B cell (primary cell): Measurements from ENCODE around the gene PURB. TPM values are rescaled to one million over a fixed set of nuclear protein-coding genes. Genes with fewer than 3 reads are reported as not detected.
A peak's percentile ranks its signal among the peaks of the same experiment; 100 is the strongest.

Experiments
- ATAC-seq: fragments of 200-7000 bp; cut with Tn5 transposase; one replicate; pipeline ENCODE4 v1.10.0; 2021; ENCODE audit warnings: low read depth, mild to moderate bottlenecking, moderate number of reproducible peaks, moderate library complexity
- CTCF ChIA-PET: fragments of 350-600 bp; sonication (Branson Sonifier 250); formaldehyde crosslinking; loops from one replicate; lab custom pipeline; 2021; ENCODE audit warnings: antibody characterized with exemption, inconsistent platforms; lab: Charles Lee
- POLR2A ChIA-PET: fragments of 350-600 bp; sonication (Branson Sonifier 250); formaldehyde crosslinking; loops from one replicate; lab custom pipeline; 2021; ENCODE audit warnings: antibody characterized with exemption; lab: Charles Lee
- DNase-seq: peaks from one replicate; pipeline ENCODE4 v3.0.0; 2013
- H2AFZ ChIP-seq: 2 replicates; pipeline ENCODE4 v1.6.1; 2012; ENCODE audit warnings: mild to moderate bottlenecking, low read depth, low read length; ENCODE audit not compliant: insufficient read depth, poor library complexity, severe bottlenecking
- H3K27ac ChIP-seq, 2 donors: 1 replicate in 1 of 2; 2 replicates in 1 of 2; pipeline ENCODE4 v1.5.1; 2012 to 2013; ENCODE audit warnings: low read length in 2 of 2, mild to moderate bottlenecking in 2 of 2, moderate library complexity in 1 of 2
- H3K27me3 ChIP-seq, 4 experiments: fragments of 200-600 bp in 1 of 4; sonication (generic) in 1 of 4; replicated peaks in 1 of 4; 1 replicate in 2 of 4; 2 replicates in 2 of 4; pipeline versions ENCODE4 v1.6.1 to v1.7.0; 2013 to 2016; ENCODE audit warnings: low read length in 3 of 4, mild to moderate bottlenecking in 2 of 4, mixed read lengths in 1 of 4, moderate library complexity in 1 of 4; ENCODE audit not compliant: insufficient read depth in 4 of 4, control insufficient read depth in 3 of 4; ENCODE audit errors: control extremely low read depth in 1 of 4
- H3K36me3 ChIP-seq, 2 experiments: replicated peaks in 1 of 2; 1 replicate in 1 of 2; 2 replicates in 1 of 2; pipeline versions ENCODE4 v1.6.1 to v1.7.1; 2013; ENCODE audit warnings: low read length in 1 of 2; ENCODE audit not compliant: insufficient read depth in 2 of 2, control insufficient read depth in 1 of 2; ENCODE audit errors: control extremely low read depth in 1 of 2, extremely low read depth in 1 of 2
- H3K4me1 ChIP-seq, 2 donors: fragments of 200-600 bp in 1 of 2; sonication (generic) in 1 of 2; 1 replicate in 1 of 2; 2 replicates in 1 of 2; pipeline versions ENCODE4 v1.5.1 to v1.6.1; 2013 to 2017; ENCODE audit warnings: low read length in 2 of 2; ENCODE audit not compliant: control insufficient read depth in 2 of 2, insufficient read depth in 2 of 2
- H3K4me2 ChIP-seq: replicated peaks from 2 replicates; pipeline ENCODE3; 2012; ENCODE audit warnings: mild to moderate bottlenecking, low read depth, low read length; ENCODE audit not compliant: poor library complexity, severe bottlenecking
- H3K4me3 ChIP-seq, 5 experiments: fragments of 200-600 bp in 1 of 5; sonication (generic) in 1 of 5; 1 replicate in 3 of 5; 2 replicates in 2 of 5; pipeline versions ENCODE4 v1.5.1 to v1.7.0; 2011 to 2016; ENCODE audit warnings: low read length in 4 of 5, mild to moderate bottlenecking in 4 of 5, low read depth in 2 of 5, control low read depth in 1 of 5, moderate library complexity in 1 of 5; ENCODE audit not compliant: insufficient read depth in 1 of 5; ENCODE audit errors: control extremely low read depth in 1 of 5, extremely low read depth in 1 of 5
- H3K79me2 ChIP-seq: fragments of 200-600 bp; sonication (generic); one replicate; pipeline ENCODE4 v1.6.0; 2016; ENCODE audit warnings: low read length; ENCODE audit not compliant: control insufficient read depth, insufficient read depth
- H3K9ac ChIP-seq: fragments of 200-600 bp; sonication (generic); 2 replicates; pipeline ENCODE4 v1.6.1; 2017; ENCODE audit warnings: mild to moderate bottlenecking, low read length, moderate library complexity
- H3K9me3 ChIP-seq, 3 donors: one replicate each; pipeline versions ENCODE4 v1.6.1 to v1.7.1; 2013; ENCODE audit warnings: low read length in 2 of 3; ENCODE audit not compliant: control insufficient read depth in 2 of 3, insufficient read depth in 1 of 3; ENCODE audit errors: control extremely low read depth in 1 of 3
- H4K20me1 ChIP-seq: 2 replicates; pipeline ENCODE4 v1.6.0; 2012; ENCODE audit warnings: mild to moderate bottlenecking, low read length; ENCODE audit not compliant: insufficient read depth, control insufficient read depth, poor library complexity, severe bottlenecking
- H3K27ac Mint-ChIP-seq: one replicate; pipeline ENCODE4 v1.8.0; 2021; ENCODE audit warnings: mixed read lengths
- H3K27me3 Mint-ChIP-seq: one replicate; pipeline ENCODE4 v1.8.0; 2021; ENCODE audit warnings: mixed read lengths
- H3K4me1 Mint-ChIP-seq: one replicate; pipeline ENCODE4 v1.8.0; 2021; ENCODE audit warnings: mixed read lengths
- H3K4me3 Mint-ChIP-seq: one replicate; pipeline ENCODE4 v1.8.0; 2021; ENCODE audit warnings: mixed read lengths
- H3K9me3 Mint-ChIP-seq: one replicate; pipeline ENCODE4 v1.8.0; 2022; ENCODE audit warnings: mixed read lengths; ENCODE audit not compliant: insufficient read depth
- CTCF ChIP-seq: fragments of 200-600 bp; IDR thresholded peaks from one replicate; pipeline ENCODE4 v1.8.0; 2022; ENCODE audit warnings: antibody characterized with exemption, mild to moderate bottlenecking
- EZH2 ChIP-seq: IDR thresholded peaks from 2 replicates; pipeline ENCODE4 v1.6.1; 2012; ENCODE audit warnings: borderline replicate concordance, low read depth, mild to moderate bottlenecking, moderate library complexity, low read length; ENCODE audit not compliant: insufficient read depth, poor library complexity, severe bottlenecking
- WGBS: methylation state at CpG from one replicate; pipeline ENCODE4 v1.1.5; 2013; ENCODE audit warnings: missing lambda C conversion rate; ENCODE audit not compliant: insufficient coverage; 5-methylcytosine and 5-hydroxymethylcytosine counted together
- intact Hi-C: fragments of 100-400 bp; cut with micrococcal nuclease; formaldehyde crosslinking; loops from one replicate; pipeline ENCODE4 v1.10.0; 2022
- polyA plus RNA-seq: library from polyadenylated mRNA; depleted of rRNA; stranded (reverse); fragments of >200 nt; gene quantifications from 2 replicates; pipeline ENCODE4 v1.2.3, GENCODE V29; 2012
- total RNA-seq, 2 donors: library from RNA; stranded (reverse); fragments of 120-200 nt in 1 of 2; gene quantifications; 1 replicate in 1 of 2; 2 replicates in 1 of 2; pipeline versions ENCODE4 v1.2.3 to v1.2.4, GENCODE V29; 2013 to 2022

Gene PURB
- total and polyA plus RNA-seq, 2 donors (not counting 1 experiment from before 2014, with no cell fraction given): 6.4 to 28.6 TPM

- peaks cover 0 to 3% (median 0%) of the 10 kb centered on the region in 3 donors for H3K9me3 ChIP-seq
- Mint-ChIP-seq H3K4me3 (no peak overlapping the region), H3K27me3 (peaks cover 5% of the 10 kb centered on the region)
Measured at GRCh38 chr7:44921607-44922350, 36.4 kb upstream of the PURB start.

More at GRCh38 chr7:44921607-44922350, 36.4 kb upstream of the PURB start:
- Histone ChIP-seq H3K27ac (no peak overlapping the region), H3K79me2 (no peaks in the 10 kb centered on the region), H3K9ac (no peak overlapping the region), H3K4me1 (no peaks in the 10 kb centered on the region), H3K4me2 (peak overlapping the region; percentile 18), H3K36me3 (no peaks in the 10 kb centered on the region), H3K4me3 (no peak overlapping the region), H3K27me3 (peaks cover 0 to 4% (median 2%) of the 10 kb centered on the region in 4 experiments), H2AFZ (peak overlapping the region; percentile 37), H4K20me1 (no peaks in the 10 kb centered on the region)
- peak; percentile 98 for ATAC-seq
- no peak for TF ChIP-seq EZH2
- TF ChIP-seq CTCF: peak; percentile 86
- ChIA-PET POLR2A (interaction anchor here (0.7 kb wide), 1 partner anchor 871 kb away, joined by 10 read pairs; no protein-coding TSS in a partner anchor), CTCF (interaction anchor here (0.6 to 7.9 kb wide), 12 partner anchors 9 to 339 kb away, joined by 3 to 92 read pairs (median 6); partner anchors contain the start of genes H2AZ2 and TMED4)
- peaks cover 2% of the 10 kb centered on the region for H3K4me1 Mint-ChIP-seq
- H3K9me3 Mint-ChIP-seq: no peaks in the 10 kb centered on the region
- peak; percentile 87 for DNase-seq
- peak overlapping the region; percentile 53 for H3K27ac Mint-ChIP-seq
- intact Hi-C loops: loop anchor here (1.0 to 2.0 kb wide), 5 partner anchors 35 to 333 kb away; partner anchors contain the start of gene H2AZ2
- 63% methylated on average over 9 of the region's 14 CpGs for WGBS
